ENCODE data around the gene KIAA2012.

KIAA2012 gene

GRCh38 chr2:202157211-202157990, 84.3 kb downstream of the KIAA2012 start:
- Histone ChIP-seq H3K4me3 (replicated peaks; ENCODE audit: insufficient read depth, low read length) (no peak overlapping the region), H3K27me3 (ENCODE audit: insufficient read depth, poor library complexity, severe bottlenecking) (peaks cover 2% of the 10 kb centered on the region), H3K27ac (replicated peaks) (no peak overlapping the region)
- no peak for DNase-seq (ENCODE audit: low read depth in 1 of 2, low spot score in 1 of 2)
- TF ChIP-seq REST (IDR thresholded peaks at IDR 0.05; ENCODE audit: insufficient replicate concordance, low read depth): no peak
- no peak for TF ChIP-seq POLR2AphosphoS5 (IDR thresholded peaks at IDR 0.05; ENCODE audit: low read depth)
- TF ChIP-seq SPI1 (IDR thresholded peaks at IDR 0.05; ENCODE audit: borderline replicate concordance, low read depth): no peak
- TF ChIP-seq GABPA (IDR thresholded peaks at IDR 0.05; ENCODE audit: low read depth): no peak
- no peak for TF ChIP-seq CTCF (IDR thresholded peaks at IDR 0.05; ENCODE audit: insufficient read depth, low read length)

- DNase-seq (ENCODE audit: low read depth in 1 of 2, low spot score in 1 of 2): no peak
- peaks cover 2% of the 10 kb centered on the region for H3K27me3 ChIP-seq (ENCODE audit: insufficient read depth, poor library complexity, severe bottlenecking)
- no peak overlapping the region for H3K4me3 ChIP-seq (replicated peaks; ENCODE audit: insufficient read depth, low read length)
- no peak overlapping the region for H3K27ac ChIP-seq (replicated peaks)
- no peak for TF ChIP-seq POLR2AphosphoS5 (IDR thresholded peaks at IDR 0.05; ENCODE audit: low read depth)
- TF ChIP-seq SPI1 (IDR thresholded peaks at IDR 0.05; ENCODE audit: borderline replicate concordance, low read depth): no peak
- no peak for TF ChIP-seq REST (IDR thresholded peaks at IDR 0.05; ENCODE audit: insufficient replicate concordance, low read depth)
- TF ChIP-seq CTCF (IDR thresholded peaks at IDR 0.05; ENCODE audit: insufficient read depth, low read length): no peak
- TF ChIP-seq GABPA (IDR thresholded peaks at IDR 0.05; ENCODE audit: low read depth): no peak
These were observed 85.7 kb downstream of the KIAA2012 start for GRCh38 chr2:202158796-202159195.

- no peak for DNase-seq (ENCODE audit: low read depth in 1 of 2, low spot score in 1 of 2)
- Histone ChIP-seq H3K27me3 (ENCODE audit: insufficient read depth, poor library complexity, severe bottlenecking) (no peaks in the 10 kb centered on the region), H3K27ac (replicated peaks) (no peak overlapping the region), H3K4me3 (replicated peaks; ENCODE audit: insufficient read depth, low read length) (no peak overlapping the region)
- TF ChIP-seq POLR2AphosphoS5 (IDR thresholded peaks at IDR 0.05; ENCODE audit: low read depth): no peak
- no peak for TF ChIP-seq REST (IDR thresholded peaks at IDR 0.05; ENCODE audit: insufficient replicate concordance, low read depth)
- no peak for TF ChIP-seq GABPA (IDR thresholded peaks at IDR 0.05; ENCODE audit: low read depth)
- TF ChIP-seq CTCF (IDR thresholded peaks at IDR 0.05; ENCODE audit: insufficient read depth, low read length): no peak
- no peak for TF ChIP-seq SPI1 (IDR thresholded peaks at IDR 0.05; ENCODE audit: borderline replicate concordance, low read depth)
These were observed 88.2 kb downstream of the KIAA2012 start for GRCh38 chr2:202161151-202161835.

All from HL-60 (cell line).